Stimulated activated CD8-positive, alpha-beta memory T cell treated with anti-CD3 and anti-CD28 coated beads, Interleukin-12 subunit alpha, Interleukin-12 subunit beta, amount 100 ng/mL, for 24 hours (primary cell): ENCODE measurements around the gene CCT3.
"Not testable (repeated sequence)": the region's sequence is repeated elsewhere in the genome, so short reads cannot be mapped to it uniquely, and the experiment has no call there.

ENCODE experiments used
- DNase-seq: peaks from one replicate; pipeline ENCODE4 v3.0.0-alpha.2; 2020; ENCODE audit errors: extremely low read depth

CCT3 gene

DNA sequence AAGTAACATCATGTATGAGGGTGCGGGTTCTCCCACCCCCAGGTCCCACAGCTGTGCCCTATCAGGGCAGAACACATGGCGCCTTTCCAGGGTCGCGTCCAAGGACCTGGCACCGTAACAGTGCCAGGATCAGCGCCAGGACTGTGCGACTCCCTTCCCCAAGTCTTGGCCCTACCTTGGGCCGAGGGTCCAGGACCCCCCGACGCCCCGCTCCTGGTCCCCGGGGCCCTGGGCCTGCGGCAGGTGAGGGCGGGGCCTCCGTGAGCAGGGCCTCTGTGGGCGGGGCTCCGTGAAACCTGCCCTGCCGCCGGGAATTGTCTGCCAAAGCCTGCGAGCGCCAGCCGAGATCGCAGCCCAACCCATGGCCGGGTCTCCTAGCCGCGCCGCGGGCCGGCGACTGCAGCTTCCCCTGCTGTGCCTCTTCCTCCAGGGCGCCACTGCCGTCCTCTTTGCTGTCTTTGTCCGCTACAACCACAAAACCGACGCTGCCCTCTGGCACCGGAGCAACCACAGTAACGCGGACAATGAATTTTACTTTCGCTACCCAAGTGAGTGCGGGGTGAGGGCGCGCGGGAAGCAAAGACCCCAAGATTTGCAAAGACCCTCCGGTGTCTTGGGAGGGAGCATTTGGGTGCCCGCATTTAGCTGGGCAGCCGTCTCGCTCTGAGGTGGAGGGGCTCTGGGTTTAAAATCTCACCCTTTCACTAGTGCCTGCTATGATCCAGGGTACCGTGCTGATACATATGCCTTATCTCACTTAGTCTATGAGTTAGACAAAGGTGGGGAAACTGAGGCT, 31.0 kb upstream of the CCT3 start, which contains the start of gene RHBG:
RHBG (plus strand) TSS at position 323 of the 796 bp plus-strand sequence; CDS start at position 362, 39 bp downstream.
- no peak for DNase-seq

DNA sequence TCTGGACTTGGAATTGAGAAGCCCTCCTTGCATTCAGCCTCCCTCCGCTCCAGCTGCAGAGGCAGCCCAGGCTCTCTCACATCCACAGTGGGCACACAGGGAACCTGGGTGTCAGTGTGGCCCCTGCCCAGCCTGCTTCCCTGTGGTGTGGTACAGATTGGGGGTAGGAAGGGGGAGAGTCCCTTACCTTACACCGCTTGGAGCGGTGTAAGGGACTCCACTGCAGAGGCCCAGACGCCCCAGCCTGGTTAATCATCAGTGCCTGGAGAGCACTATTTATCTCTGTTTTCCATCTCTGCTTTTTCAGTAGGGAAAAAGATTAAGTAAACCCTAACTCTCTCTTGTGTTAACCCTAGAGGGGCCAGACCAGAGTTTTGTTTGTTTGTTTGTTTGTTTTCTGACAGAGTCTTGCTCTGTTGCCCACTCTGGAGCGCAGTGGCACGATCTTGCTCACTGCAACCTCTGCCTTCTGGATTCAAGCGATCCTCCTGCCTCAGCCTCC, 30.1 kb upstream of the CCT3 start:
- DNase-seq, result no peak

DNA sequence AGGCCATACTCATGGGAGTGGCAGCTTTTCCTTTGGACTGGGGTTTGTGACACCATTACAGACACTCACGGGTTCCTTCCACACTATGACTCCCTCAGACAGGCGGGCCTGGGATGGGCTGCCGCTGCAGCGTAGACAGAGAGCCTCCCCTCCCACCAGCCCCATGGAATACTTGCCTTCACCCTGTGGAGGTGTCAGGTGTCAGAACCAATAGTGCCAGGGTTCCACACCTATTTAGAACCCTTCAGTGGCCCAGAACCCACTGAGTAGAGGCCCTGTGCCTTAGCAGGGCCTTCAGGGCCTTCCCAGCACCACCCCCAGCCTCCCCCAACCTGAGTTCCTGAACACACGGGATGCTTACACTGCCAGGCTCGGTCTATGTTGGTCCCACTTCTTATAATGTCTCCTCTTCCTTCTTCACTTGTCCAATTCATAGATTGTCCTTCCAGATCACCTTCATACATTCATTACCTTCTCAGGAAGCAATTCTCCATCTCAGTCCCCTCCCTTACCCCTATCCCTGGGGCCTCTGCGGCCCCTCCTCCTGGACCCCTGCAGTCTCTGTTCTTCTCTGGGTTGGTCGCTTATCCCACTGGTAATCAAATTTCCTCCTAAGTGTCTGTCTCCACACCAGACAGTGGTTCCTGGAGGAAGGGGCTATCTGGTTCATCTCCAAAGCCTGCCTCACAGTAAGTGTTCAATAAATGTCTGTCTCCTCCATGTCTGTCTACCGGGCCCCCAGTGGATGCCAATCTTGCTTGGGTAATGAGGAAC, 29.5 kb upstream of the CCT3 start:
- DNase-seq, result no peak

DNA sequence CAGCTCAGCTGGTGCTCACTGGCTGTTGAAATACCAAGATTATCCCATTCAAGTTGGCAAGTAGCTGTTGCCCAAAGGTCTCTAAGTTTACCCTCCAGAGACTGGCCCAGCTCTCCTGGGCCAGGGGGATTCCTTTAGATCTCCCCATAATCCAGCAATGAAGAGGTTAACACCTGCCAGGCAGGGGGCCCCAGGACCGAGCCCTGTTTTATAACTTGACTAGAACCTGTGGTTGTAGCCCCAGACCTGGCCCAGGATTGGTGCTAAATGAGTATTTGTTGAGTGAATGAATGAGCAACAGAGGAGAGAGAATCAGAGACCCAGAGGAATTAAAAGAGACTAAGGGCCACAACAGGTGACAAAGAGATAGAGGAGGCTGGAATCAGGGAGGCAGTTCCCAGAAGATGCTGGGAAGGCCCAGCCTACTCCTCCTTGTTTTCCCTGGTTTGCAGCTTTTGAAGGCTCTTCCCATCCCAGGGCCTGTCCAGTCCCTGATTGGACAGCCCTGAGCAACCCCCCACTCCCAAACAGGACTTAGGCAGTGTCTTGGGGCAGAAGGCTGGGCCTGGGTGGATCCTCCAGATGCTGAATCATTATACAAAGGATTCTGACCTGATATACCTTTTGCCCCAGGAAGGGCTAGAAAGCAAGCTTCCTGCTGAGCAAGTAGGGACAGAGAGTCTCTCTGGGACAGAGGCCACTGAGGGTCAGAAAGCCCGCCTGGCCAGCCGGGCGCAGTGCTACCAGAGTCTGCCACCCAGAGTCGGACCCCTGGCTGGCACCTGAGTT, 28.5 kb upstream of the CCT3 start:
- no peak for DNase-seq

DNA sequence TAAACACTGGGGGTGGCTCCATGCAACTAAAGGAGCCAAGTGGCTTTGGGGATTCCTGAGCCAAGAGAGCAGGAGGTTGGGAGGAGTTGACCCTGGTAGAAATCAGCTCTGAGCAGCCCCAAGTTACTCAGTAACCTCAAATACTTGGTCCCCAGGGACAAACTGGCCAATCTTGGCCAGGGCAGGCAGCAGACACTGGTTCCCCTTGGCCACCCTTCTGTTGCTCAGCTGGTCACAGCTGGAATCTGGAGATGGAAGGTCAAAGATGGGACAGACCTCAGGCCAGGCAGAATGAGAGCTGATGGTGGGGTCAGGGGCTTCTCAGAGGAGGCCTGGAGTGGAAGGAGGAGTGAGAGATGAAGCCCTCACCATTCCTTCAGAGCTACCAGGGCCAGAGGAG, 27.7 kb upstream of the CCT3 start:
- DNase-seq, result no peak

DNA sequence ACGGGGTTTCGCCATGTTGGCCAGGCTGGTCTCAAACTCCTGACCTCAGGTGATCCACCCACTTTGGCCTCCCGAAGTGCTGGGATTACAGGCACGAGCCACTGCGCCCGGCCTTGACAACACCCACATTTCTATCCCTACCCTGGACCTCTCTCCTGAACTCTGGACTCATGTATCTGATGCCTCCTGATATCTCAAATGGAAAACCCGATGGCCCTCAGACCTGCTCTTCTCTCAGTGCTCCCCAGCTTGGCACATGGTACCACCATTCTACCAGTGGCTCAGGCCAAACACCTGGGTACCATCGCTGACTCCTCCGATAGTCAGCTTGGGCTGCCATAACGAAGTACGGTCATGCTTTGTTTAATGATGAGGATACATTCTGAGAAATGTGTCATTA, 22.4 kb upstream of the CCT3 start:
- no peak for DNase-seq

DNA sequence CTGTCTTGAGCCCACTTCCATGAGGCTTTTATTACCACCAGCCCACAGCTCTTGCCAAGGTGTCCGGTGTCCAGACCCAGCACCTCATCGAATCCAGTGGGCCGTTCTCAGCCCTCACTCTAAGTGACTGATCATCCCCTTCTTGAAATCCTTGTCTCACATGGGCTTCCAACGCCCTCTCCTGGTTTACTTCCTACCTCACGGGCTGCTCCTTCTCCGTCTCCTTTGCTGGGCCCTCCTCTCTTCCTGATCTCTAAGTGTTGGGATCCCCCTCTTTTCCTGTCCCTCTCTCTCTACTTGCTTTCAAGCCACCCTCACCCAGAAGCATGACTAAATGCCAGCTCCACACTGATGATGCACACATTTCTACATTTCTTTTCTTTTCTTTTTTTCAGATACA, 21.9 kb upstream of the CCT3 start:
- DNase-seq, result no peak

DNA sequence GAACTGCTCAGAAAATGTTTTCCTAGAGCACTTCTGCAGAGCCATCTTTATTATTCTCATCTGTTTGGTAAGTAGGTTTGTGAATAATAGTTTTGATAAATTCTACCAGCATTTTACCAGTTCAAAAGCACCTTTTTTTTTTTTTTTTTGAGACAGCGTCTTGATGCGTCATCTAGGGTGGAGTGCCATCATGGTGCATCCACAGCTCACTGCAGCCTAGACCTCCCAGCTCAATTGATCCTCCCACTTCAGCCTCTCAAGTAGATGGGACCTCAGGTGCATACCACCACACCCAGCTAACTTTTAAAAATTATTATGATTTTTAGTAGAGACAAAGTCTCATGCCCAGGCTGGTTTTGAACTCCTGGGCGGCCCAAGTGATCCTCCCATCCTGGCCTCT, 21.2 kb upstream of the CCT3 start:
- no peak for DNase-seq

DNA sequence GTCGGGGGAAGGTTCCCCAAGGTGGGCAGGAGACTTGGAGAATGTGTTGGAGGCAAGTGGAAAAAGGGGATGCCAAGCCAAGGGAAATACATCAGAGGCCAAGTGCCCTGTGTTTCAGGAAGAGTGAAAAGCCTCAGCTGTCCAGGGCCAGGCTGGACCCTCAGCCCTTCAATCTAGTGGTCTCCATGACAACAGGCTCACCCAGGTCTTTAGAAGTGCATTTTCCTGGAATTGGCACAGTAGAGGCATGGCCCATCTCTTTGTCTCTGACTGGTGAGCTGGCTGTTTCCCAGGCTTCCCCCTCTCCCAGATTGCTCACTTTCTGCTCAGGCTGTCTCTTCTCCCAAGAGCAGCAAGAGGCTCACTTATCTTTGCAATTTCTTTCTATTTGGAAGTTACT, 20.5 kb upstream of the CCT3 start:
- no peak for DNase-seq

DNA sequence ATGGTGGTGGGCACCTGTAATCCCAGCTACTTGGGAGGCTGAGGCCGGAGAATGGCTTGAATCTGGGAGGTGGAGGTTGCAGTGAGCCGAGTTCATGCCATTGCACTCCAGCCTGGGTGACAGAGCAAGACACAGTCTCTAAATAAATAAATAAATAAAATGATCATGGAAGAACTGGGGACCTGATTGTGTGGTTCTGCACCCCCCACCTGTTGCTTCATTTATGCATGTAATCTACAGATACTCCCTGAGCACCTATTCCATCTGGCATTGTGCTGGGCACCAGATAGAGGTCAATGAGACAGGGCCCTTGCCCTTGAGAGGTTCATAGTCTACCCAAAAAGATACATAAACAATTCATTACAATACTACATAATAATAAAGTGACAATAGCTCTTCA, 19.9 kb upstream of the CCT3 start:
- DNase-seq, result no peak

DNA sequence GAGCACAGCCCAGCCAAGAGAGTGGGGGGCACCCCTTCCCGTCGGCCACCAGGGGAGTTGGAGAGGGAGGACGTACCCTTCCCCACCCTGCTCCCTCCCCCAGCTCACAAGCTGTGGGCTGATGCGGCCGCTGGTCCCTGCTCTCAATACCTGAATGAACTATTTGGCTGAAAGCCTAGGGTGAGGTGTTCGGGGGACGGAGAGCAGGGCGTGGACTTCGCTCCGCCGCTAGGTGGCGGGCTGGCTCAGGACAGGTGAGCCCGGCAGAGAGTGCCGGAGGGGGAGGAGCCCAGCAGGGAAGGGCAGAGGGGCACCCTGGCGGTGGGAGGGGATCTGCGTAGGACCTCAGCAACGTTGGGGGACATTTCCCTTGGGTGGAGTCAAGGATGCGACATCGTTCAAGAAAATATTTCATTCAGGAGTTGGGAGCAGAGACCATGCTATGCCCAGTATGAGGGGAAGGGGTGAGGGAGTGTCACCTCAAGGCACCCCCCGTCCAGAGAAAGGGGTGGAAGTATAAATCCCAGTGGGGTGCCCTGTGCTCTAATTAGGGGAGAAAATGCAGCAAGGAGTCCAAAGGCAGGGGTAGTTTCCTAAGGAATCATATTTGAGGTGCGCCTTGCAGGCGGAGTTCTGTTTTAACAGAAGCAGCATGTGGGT, 18.9 kb upstream of the CCT3 start:
- peak; percentile 22 for DNase-seq

DNA sequence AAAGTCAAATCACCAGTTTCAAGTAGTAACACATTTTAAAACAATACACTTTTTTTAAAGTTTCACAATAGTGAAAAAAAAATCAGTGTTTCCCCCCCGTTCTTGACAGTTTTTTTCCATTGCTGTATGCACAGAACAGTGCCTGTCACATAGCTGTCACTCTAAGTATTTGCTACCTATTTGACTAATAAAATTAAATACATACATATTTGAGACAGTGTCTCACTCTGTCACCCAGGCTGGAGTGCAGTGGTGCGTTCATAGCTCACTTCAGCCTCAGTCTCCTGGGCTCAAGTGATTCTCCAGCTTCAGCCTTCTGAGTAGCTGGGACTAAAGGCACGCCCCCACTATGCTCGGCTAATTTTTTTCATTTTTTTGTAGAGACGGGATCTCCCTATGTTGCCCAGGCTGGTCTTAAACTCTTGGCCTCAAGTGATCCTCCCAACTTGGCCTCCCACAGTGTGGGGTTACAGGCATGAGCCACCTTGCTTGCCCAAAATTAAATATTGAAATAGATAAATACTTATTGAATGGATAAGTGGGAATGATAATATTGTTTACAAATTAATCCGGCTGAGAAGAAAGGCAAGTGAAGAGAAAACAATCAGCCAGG, 18.3 kb upstream of the CCT3 start:
- no peak for DNase-seq

DNA sequence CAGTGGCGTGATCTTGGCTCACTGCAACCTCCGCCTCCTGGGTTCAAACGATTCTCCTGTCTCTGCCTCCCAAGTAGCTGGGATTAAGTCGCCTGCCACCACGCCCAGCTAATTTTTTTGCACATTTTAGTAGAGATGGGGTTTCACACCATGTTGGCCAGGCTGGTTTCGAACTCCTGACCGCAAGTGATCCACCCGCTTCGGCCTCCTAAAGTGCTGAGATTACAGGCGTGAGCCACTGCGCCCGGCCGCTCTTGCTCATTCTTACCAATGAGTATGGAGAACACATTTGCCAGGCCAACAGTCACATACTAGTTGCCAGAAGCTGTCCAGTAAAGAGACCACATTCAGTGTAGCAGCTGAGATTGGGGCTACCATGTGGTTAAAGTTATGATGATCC, 14.4 kb upstream of the CCT3 start:
- DNase-seq, result not testable (repeated sequence)

DNA sequence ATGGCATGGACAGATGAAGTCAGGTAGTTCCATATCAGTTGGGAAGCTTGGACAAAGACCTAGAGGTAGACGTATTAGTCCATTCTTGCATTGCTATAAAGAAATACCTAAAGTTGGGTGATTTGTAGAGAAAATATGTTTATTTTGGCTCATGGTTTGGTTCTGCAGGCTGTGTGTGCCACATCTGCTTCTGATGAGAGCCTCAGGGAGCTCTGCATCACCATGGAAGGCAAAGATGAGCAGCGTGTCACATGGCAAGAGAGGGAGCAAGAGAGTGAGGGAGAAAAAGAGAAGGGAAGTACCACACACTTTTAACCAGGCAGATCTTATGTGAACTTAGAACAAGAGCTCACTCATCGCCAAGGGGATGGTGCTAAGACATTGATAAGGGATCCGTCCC, 9.2 kb upstream of the CCT3 start:
- no peak for DNase-seq

DNA sequence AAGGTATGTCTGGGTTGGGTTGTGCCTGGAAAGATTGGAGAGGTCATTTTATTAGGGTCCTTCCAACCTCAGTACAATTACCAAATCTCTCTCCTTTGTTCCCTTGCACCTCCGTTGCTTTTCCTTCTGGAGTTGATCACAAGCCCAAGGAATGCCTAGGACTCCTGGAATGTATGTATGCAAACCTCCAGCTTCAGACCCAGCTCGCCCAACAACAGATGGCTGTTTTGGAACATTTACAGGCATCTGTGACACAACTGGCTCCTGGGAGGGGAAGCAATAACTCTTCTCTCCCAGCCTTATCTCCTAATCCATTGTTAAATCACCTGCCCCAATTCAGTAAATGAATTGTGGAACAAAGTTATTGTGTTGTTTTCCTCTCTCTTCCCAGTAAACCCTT, 8.5 kb upstream of the CCT3 start:
- DNase-seq, result no peak

DNA sequence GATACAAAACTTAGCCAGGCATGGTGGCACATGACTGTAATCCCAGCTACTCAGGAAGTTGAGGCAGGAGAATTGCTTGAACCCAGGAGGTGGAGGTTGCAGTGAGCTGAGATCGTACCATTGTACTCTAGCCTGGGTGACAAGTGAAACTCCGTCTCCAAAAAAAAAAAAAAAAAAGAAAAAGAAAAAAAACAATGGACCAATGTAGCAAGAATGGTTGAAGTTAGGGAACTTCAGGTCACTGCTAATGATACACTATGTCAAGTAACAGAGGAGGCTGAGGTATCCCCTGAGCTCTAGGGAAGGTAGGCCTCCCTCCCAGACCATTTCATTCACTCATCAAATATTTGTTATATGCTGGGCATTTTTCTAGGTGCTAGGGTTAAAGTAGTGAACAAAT, 7.9 kb upstream of the CCT3 start:
- DNase-seq, result not testable (repeated sequence)

DNA sequence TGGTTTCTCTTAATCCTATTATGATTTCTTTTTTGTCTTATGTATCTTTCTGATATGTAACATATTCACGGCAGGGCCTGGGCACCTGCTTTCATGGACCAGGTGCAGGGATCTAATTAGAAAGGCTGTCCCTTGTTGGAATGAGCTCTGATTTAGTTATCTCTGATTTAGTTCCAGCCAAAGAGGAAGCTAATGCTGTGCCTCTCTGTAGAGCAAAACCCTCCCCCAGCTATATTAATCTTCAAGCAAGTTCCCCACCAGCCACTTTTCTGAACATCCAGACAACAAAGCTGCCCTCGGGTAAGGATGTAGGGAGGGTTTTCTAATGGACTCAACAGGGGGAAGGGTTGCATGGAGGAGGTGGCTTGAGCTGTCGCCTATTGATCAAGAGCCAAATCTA, 6.3 kb upstream of the CCT3 start:
- DNase-seq, result no peak

DNA sequence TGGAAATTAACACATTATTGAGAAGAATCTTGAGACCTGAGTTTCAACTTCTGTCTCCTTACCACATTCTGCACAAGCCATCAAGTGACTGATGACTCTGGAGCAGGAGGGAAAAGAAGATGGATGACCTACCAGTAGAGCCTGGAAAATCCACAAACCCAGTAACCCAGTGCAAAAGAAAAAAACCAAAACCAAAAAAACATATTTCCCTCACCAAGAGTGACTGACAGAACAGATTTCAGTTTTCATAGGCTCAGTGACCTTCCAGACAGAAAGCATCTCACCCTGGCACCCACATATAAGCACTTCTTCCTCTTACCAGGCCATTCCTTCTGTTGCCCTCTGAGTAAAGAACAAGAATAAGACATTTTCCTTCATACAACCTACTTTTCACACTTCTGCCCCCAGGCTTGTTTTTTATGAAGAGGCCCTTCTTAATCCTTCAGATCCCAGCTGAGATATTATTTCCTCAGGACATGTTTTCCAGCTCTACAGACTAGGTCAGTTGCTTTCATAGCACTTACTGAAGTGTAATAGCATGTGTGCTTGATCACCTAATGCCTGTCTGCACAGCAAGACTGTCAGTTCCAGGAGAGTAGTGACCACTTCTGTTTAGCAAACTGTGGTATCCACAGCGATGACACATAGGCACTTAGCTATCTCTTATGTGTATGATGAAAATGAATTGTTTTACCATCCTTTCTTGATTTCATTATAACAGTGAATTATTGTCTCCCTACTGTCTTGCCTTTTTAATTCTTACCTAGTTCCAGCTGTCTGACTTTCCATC, 4.3 kb upstream of the CCT3 start:
- no peak for DNase-seq

DNA sequence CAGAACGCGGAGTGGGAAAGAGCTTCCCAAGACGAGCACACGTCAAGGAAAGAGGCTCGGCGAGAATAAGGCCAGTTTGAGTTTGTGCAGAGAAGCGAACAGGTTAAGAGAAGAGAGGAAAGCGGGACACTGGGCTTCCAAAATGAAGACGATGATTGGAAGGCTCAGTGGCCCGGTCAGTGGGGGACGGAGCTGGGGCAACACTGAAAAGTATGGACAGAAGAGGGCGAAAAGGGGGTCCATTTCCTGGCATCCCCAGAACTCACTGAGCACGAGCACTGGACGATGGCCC, 258 bp downstream of the CCT3 start:
- DNase-seq, result no peak

DNA sequence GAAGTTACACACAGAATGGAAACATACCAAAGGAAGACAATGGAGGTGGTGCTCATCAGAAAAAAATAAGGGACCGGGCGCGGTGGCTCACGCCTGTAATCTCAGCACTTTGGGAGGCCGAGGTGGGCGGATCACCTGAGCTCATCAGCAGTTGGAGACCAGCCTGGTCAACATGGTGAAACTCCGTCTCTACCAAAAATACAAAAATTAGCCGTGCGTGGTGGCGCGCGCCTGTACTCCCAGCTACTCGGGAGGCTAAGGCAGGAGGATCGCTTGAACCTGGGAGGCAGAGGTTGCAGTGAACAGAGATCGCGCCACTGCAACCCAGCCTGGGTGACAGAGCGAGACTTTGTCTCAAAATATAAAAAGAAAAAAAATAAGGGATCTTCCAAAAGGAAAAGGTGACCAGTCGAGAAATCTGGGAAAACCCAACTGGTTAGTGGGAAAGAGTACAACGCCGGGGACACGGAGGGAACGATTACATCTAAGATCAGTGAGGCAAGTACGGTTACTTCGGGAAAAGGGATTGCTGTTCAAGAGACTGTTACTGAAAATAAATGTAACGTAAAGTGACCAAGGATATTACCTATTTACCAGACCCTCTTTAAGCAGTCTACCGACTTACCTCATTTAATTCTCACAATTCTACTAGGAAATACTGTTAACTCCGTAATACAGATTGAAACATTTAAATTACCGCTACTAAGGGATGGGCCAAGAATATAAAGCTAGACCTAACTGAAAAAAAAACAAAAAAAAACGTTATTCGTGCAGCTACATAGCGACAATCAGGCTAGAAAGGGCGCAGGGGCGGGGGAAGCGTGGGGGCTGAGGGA, 822 bp downstream of the CCT3 start:
- no peak for DNase-seq
